Smooth muscle cell (in vitro differentiated cells): Measurements from ENCODE around the gene TMEM174. TPM values are rescaled to one million over a fixed set of nuclear protein-coding genes. Genes with fewer than 3 reads are reported as not detected.

Source experiments
- DNase-seq: peaks from one replicate; lab custom pipeline; 2025; ENCODE audit not compliant: unreplicated experiment; lab: John Stamatoyannopoulos, UW
- H2AFZ ChIP-seq: fragments of 200-600 bp; sonication (generic); 2 replicates; pipeline ENCODE4 v1.6.0; 2016; ENCODE audit warnings: antibody characterized with exemption, low read depth, mild to moderate bottlenecking
- H3F3A ChIP-seq: fragments of 200-600 bp; sonication (generic); 2 replicates; pipeline ENCODE4 v1.6.0; 2017; ENCODE audit warnings: antibody characterized with exemption, low read depth
- H3K27ac ChIP-seq: fragments of 200-600 bp; sonication (generic); 2 replicates; pipeline ENCODE4 v1.5.1; 2016; ENCODE audit warnings: low read depth, mild to moderate bottlenecking
- H3K27me3 ChIP-seq: fragments of 200-600 bp; sonication (generic); 2 replicates; pipeline ENCODE4 v1.6.1; 2016; ENCODE audit warnings: low read depth, mild to moderate bottlenecking
- H3K36me3 ChIP-seq: fragments of 200-600 bp; sonication (generic); 2 replicates; pipeline ENCODE4 v1.5.1; 2016; ENCODE audit warnings: low read depth
- H3K4me1 ChIP-seq: fragments of 200-600 bp; sonication (generic); 2 replicates; pipeline ENCODE4 v1.5.1; 2016; ENCODE audit warnings: low read depth
- H3K4me2 ChIP-seq: fragments of 200-600 bp; sonication (generic); 2 replicates; pipeline ENCODE4 v1.6.0; 2016; ENCODE audit warnings: mild to moderate bottlenecking
- H3K4me3 ChIP-seq: fragments of 200-600 bp; sonication (generic); 2 replicates; pipeline ENCODE4 v1.5.1; 2016; ENCODE audit warnings: mild to moderate bottlenecking
- H3K79me2 ChIP-seq: fragments of 200-600 bp; sonication (generic); 2 replicates; pipeline ENCODE4 v1.6.0; 2016; ENCODE audit warnings: low read depth, mild to moderate bottlenecking
- H3K9ac ChIP-seq: fragments of 200-600 bp; sonication (generic); 2 replicates; pipeline ENCODE4 v1.6.0; 2016; ENCODE audit warnings: low read depth
- H3K9me3 ChIP-seq: fragments of 200-600 bp; sonication (generic); replicated peaks from 2 replicates; pipeline ENCODE4 v1.5.1; 2016; ENCODE audit warnings: low read depth
- H4K20me1 ChIP-seq: fragments of 200-600 bp; sonication (generic); 2 replicates; pipeline ENCODE4 v1.6.0; 2016; ENCODE audit warnings: low read depth
- CTCF ChIP-seq: fragments of 200-600 bp; sonication (generic); IDR thresholded peaks from 2 replicates; pipeline ENCODE4 v1.5.1; 2017; ENCODE audit warnings: borderline replicate concordance, mild to moderate bottlenecking, antibody characterized with exemption; ENCODE audit not compliant: insufficient read depth, poor library complexity, severe bottlenecking
- WGBS: methylation state at CpG from one replicate; pipeline ENCODE4 v1.1.7; 2016; ENCODE audit warnings: low lambda C conversion rate; 5-methylcytosine and 5-hydroxymethylcytosine counted together
- polyA plus RNA-seq: library from polyadenylated mRNA; unstranded; fragments of >200 nt; fragmentation: Nextera tagmentation; extraction: Ambion mirVana; gene quantifications from 2 replicates; pipeline ENCODE4 v1.2.1, GENCODE V29; 2016
- total RNA-seq: library from RNA; depleted of rRNA; stranded (reverse); fragments of >200 nt; gene quantifications from 2 replicates; pipeline ENCODE4 v1.2.3, GENCODE V29; 2014

The TMEM174 gene
- total and polyA plus RNA-seq, 2 experiments from 2014 or later = not detected

- Histone ChIP-seq H3K27ac (no peak overlapping the region), H3K4me2 (no peak overlapping the region), H4K20me1 (no peaks in the 10 kb centered on the region), H3K79me2 (no peaks in the 10 kb centered on the region), H3K4me3 (no peak overlapping the region), H2AFZ (no peak overlapping the region), H3F3A (no peaks in the 10 kb centered on the region), H3K9ac (no peak overlapping the region), H3K9me3 (no peaks in the 10 kb centered on the region), H3K36me3 (no peaks in the 10 kb centered on the region), H3K4me1 (no peaks in the 10 kb centered on the region), H3K27me3 (no peaks in the 10 kb centered on the region)
- no peak for DNase-seq
- 90% methylated on average over 10 of the region's 10 CpGs for WGBS
- no peak for TF ChIP-seq CTCF
Observed at GRCh38 chr5:73137563-73138530, 35.1 kb upstream of the TMEM174 start.

GRCh38 chr5:73139485-73139884 is 33.5 kb upstream of the TMEM174 start:
- H3K4me1 ChIP-seq = no peaks in the 10 kb centered on the region
- H3K9me3 ChIP-seq = no peaks in the 10 kb centered on the region
- 84% methylated on average over 3 of the region's 3 CpGs for WGBS

GRCh38 chr5:73140801-73141200 is 32.2 kb upstream of the TMEM174 start:
- Histone ChIP-seq H3K79me2 (no peaks in the 10 kb centered on the region), H3K27me3 (no peaks in the 10 kb centered on the region), H2AFZ (no peak overlapping the region), H3K27ac (no peak overlapping the region), H3K36me3 (no peaks in the 10 kb centered on the region), H3F3A (no peaks in the 10 kb centered on the region), H3K4me3 (no peak overlapping the region), H4K20me1 (no peaks in the 10 kb centered on the region), H3K9me3 (no peaks in the 10 kb centered on the region), H3K4me1 (no peaks in the 10 kb centered on the region), H3K9ac (no peak overlapping the region), H3K4me2 (no peak overlapping the region)
- DNase-seq = no peak
- 87% methylated on average over 1 of the region's 1 CpG for WGBS
- TF ChIP-seq CTCF = no peak

More at GRCh38 chr5:73139485-73139884, 33.5 kb upstream of the TMEM174 start:
- Histone ChIP-seq H3K4me3 (no peak overlapping the region), H3K27ac (no peak overlapping the region), H3K36me3 (no peaks in the 10 kb centered on the region), H3K27me3 (no peaks in the 10 kb centered on the region), H3K9ac (no peak overlapping the region), H4K20me1 (no peaks in the 10 kb centered on the region), H3K4me2 (no peak overlapping the region), H3K79me2 (no peaks in the 10 kb centered on the region), H2AFZ (no peak overlapping the region), H3F3A (no peaks in the 10 kb centered on the region)
- no peak for DNase-seq
- no peak for TF ChIP-seq CTCF
